Tibial nerve (tissue), 4 donors: ENCODE measurements around the gene NMBR. TPM values are rescaled to one million over a fixed set of nuclear protein-coding genes. Genes with fewer than 3 reads are reported as not detected.
"Not testable (repeated sequence)": the region's sequence is repeated elsewhere in the genome, so short reads cannot be mapped to it uniquely, and the experiment has no call there.

Source experiments
- DNase-seq, 2 donors: peaks; one replicate each; pipeline ENCODE4 v3.0.0-alpha.2; 2019; ENCODE audit warnings: low spot score in 2 of 2
- H3K27ac ChIP-seq, 4 donors: fragments of 200-600 bp; sonication (generic) in 3 of 4; one replicate each; pipeline ENCODE4 v1.5.1; 2017 to 2019; ENCODE audit warnings: mild to moderate bottlenecking in 1 of 4
- H3K27me3 ChIP-seq, 2 donors: fragments of 200-600 bp; sonication (generic) in 1 of 2; one replicate each; pipeline versions ENCODE4 v1.5.1 to v1.6.0; 2017 to 2019
- H3K36me3 ChIP-seq, 3 donors: fragments of 200-600 bp; sonication (generic); one replicate each; pipeline ENCODE4 v1.5.1; 2018 to 2019
- H3K4me1 ChIP-seq, 4 donors: fragments of 200-600 bp; sonication (generic) in 3 of 4; one replicate each; pipeline ENCODE4 v1.5.1; 2017 to 2019
- H3K4me3 ChIP-seq, 4 donors: fragments of 200-600 bp; sonication (generic) in 3 of 4; one replicate each; pipeline ENCODE4 v1.5.1; 2017 to 2019; ENCODE audit warnings: mild to moderate bottlenecking in 1 of 4, moderate library complexity in 1 of 4
- H3K9me3 ChIP-seq, 4 donors: fragments of 200-600 bp; sonication (generic) in 3 of 4; one replicate each; pipeline ENCODE4 v1.5.1; 2017 to 2019
- CTCF ChIP-seq, 5 experiments: fragments of 200-600 bp in 3 of 5; fragments of 450-650 bp in 2 of 5; sonication (generic) in 3 of 5; IDR thresholded peaks; one replicate each; pipeline ENCODE4 v1.5.1; 2016 to 2019; ENCODE audit warnings: antibody characterized with exemption in 5 of 5, mild to moderate bottlenecking in 3 of 5, moderate library complexity in 2 of 5
- EP300 ChIP-seq, 2 donors: sonication (generic); formaldehyde crosslinking; IDR thresholded peaks; one replicate each; pipeline ENCODE4 v1.6.1; 2017; ENCODE audit warnings: antibody characterized with exemption in 2 of 2, mild to moderate bottlenecking in 1 of 2
- POLR2A ChIP-seq, 2 donors: fragments of 450-650 bp; IDR thresholded peaks; one replicate each; pipeline ENCODE4 v1.6.1; 2017; ENCODE audit warnings: antibody characterized with exemption in 2 of 2, mild to moderate bottlenecking in 2 of 2, moderate library complexity in 2 of 2
- WGBS, 2 donors: methylation state at CpG; one replicate each; pipeline ENCODE4 v1.1.5; 2018; 5-methylcytosine and 5-hydroxymethylcytosine counted together
- total RNA-seq, 4 donors: library from RNA; depleted of rRNA; stranded (reverse); fragments of >200 nt; gene quantifications; one replicate each; pipeline ENCODE4 v1.1.0, GENCODE V29; 2016

NMBR gene
- total RNA-seq, 4 donors from 2014 or later, result 1.1 TPM; not detected in 3

- DNase-seq, result no peak
- no peaks in the 10 kb centered on the region for H3K27me3 ChIP-seq
- H3K36me3 ChIP-seq, result no peaks in the 10 kb centered on the region
- H3K4me3 ChIP-seq, result no peak overlapping the region
- no peak overlapping the region for H3K27ac ChIP-seq
- H3K9me3 ChIP-seq, result no peaks in the 10 kb centered on the region
- no peaks in the 10 kb centered on the region for H3K4me1 ChIP-seq
- TF ChIP-seq CTCF (IDR thresholded peaks at IDR 0.05) (no peak), EP300 (IDR thresholded peaks at IDR 0.05) (no peak)
These were observed 67.8 kb downstream of the NMBR start for GRCh38 chr6:142079130-142079529.

- Histone ChIP-seq H3K9me3 (peaks cover 0 to 7% (median 0%) of the 10 kb centered on the region in 4 donors), H3K4me3 (no peak overlapping the region), H3K36me3 (no peaks in the 10 kb centered on the region), H3K4me1 (no peaks in the 10 kb centered on the region), H3K27me3 (no peaks in the 10 kb centered on the region), H3K27ac (no peak overlapping the region)
- TF ChIP-seq POLR2A (IDR thresholded peaks at IDR 0.05) (no peak), CTCF (IDR thresholded peaks at IDR 0.05) (no peak), EP300 (IDR thresholded peaks at IDR 0.05) (no peak)
- WGBS, 2 donors, result 91 to 97% methylated on average over 7 of the region's 7 CpGs
- no peak for DNase-seq
These were observed 71.3 kb downstream of the NMBR start for GRCh38 chr6:142075516-142076101.

- Histone ChIP-seq H3K9me3 (peaks cover 0 to 7% (median 0%) of the 10 kb centered on the region in 4 donors), H3K4me1 (no peaks in the 10 kb centered on the region), H3K36me3 (no peaks in the 10 kb centered on the region), H3K27ac (no peak overlapping the region), H3K27me3 (no peaks in the 10 kb centered on the region), H3K4me3 (no peak overlapping the region)
- TF ChIP-seq POLR2A (IDR thresholded peaks at IDR 0.05) (no peak), EP300 (IDR thresholded peaks at IDR 0.05) (no peak), CTCF (IDR thresholded peaks at IDR 0.05) (no peak)
- DNase-seq, result no peak
- 68 to 84% methylated on average over 1 of the region's 1 CpG for WGBS, 2 donors
These were observed 72.4 kb downstream of the NMBR start for GRCh38 chr6:142074516-142074915.

GRCh38 chr6:142071981-142072380, 74.9 kb downstream of the NMBR start:
- no peak for DNase-seq
- 85 to 87% methylated on average over 2 to 3 of the region's 3 CpGs for WGBS, 2 donors
- no peaks in the 10 kb centered on the region for H3K27me3 ChIP-seq

GRCh38 chr6:142068416-142068815, 78.5 kb downstream of the NMBR start:
- H3K36me3 ChIP-seq, result no peaks in the 10 kb centered on the region
- peaks cover 0 to 7% (median 0%) of the 10 kb centered on the region in 4 donors for H3K9me3 ChIP-seq
- H3K4me1 ChIP-seq, result no peaks in the 10 kb centered on the region
- H3K27me3 ChIP-seq, result no peaks in the 10 kb centered on the region
- H3K27ac ChIP-seq, result no peak overlapping the region
- no peak for TF ChIP-seq POLR2A (IDR thresholded peaks at IDR 0.05)
- TF ChIP-seq EP300 (IDR thresholded peaks at IDR 0.05), result no peak
- TF ChIP-seq CTCF (IDR thresholded peaks at IDR 0.05), result no peak
- no peak overlapping the region for H3K4me3 ChIP-seq
- no peak for DNase-seq

More at GRCh38 chr6:142071981-142072380, 74.9 kb downstream of the NMBR start:
- Histone ChIP-seq H3K9me3 (peaks cover 0 to 7% (median 0%) of the 10 kb centered on the region in 4 donors), H3K27ac (no peak overlapping the region), H3K36me3 (no peaks in the 10 kb centered on the region), H3K4me1 (no peaks in the 10 kb centered on the region), H3K4me3 (no peak overlapping the region)
- no peak for TF ChIP-seq POLR2A (IDR thresholded peaks at IDR 0.05)
- TF ChIP-seq CTCF (IDR thresholded peaks at IDR 0.05), result no peak
- no peak for TF ChIP-seq EP300 (IDR thresholded peaks at IDR 0.05)

- H3K4me1 ChIP-seq, DNase-seq, H3K36me3 ChIP-seq, H3K4me3 ChIP-seq, H3K9me3 ChIP-seq, H3K27ac ChIP-seq, H3K27me3 ChIP-seq: not testable (repeated sequence)
- 72 to 77% methylated on average over 4 of the region's 4 CpGs for WGBS, 2 donors
These were observed 84.1 kb downstream of the NMBR start for GRCh38 chr6:142062861-142063260.
